Right atrium auricular region (tissue), 2 donors: ENCODE results near the gene SPRED2. TPM values are rescaled to one million over a fixed set of nuclear protein-coding genes. Genes with fewer than 3 reads are reported as not detected.
A peak's percentile ranks its signal among the peaks of the same experiment; 100 is the strongest.
"Not testable (repeated sequence)": the region's sequence is repeated elsewhere in the genome, so short reads cannot be mapped to it uniquely, and the experiment has no call there.

Experiments
- DNase-seq: peaks from one replicate; pipeline ENCODE4 v3.0.0-alpha.2; 2019; ENCODE audit warnings: low spot score
- H3K27ac ChIP-seq, 2 donors: fragments of 200-600 bp; sonication (generic); 1 replicate in 1 of 2; 2 replicates in 1 of 2; pipeline ENCODE4 v1.5.1; 2016 to 2019
- H3K27me3 ChIP-seq, 2 donors: fragments of 200-600 bp; sonication (generic); one replicate each; pipeline versions ENCODE4 v1.5.1 to v1.6.0; 2017 to 2019
- H3K36me3 ChIP-seq: fragments of 200-600 bp; sonication (generic); one replicate; pipeline ENCODE4 v1.5.1; 2016
- H3K4me1 ChIP-seq, 2 donors: fragments of 200-600 bp; sonication (generic); one replicate each; pipeline versions ENCODE4 v1.5.1 to v1.6.0; 2017 to 2019
- H3K4me3 ChIP-seq, 2 donors: fragments of 200-600 bp; sonication (generic); 1 replicate in 1 of 2; 2 replicates in 1 of 2; pipeline ENCODE4 v1.5.1; 2017 to 2019; ENCODE audit warnings: mild to moderate bottlenecking in 1 of 2, moderate library complexity in 1 of 2
- H3K9me3 ChIP-seq, 2 donors: fragments of 200-600 bp; sonication (generic); one replicate each; pipeline ENCODE4 v1.5.1; 2019
- CTCF ChIP-seq, 2 donors: fragments of 200-600 bp; sonication (generic); IDR thresholded peaks; one replicate each; pipeline ENCODE4 v1.5.1; 2019; ENCODE audit warnings: antibody characterized with exemption in 2 of 2
- total RNA-seq, 2 donors: library from RNA; depleted of rRNA; stranded (reverse); fragments of >200 nt; gene quantifications; one replicate each; pipeline ENCODE4 v1.1.0, GENCODE V29; 2016

Gene SPRED2
- total RNA-seq, 2 donors from 2014 or later, result 14.7 to 17.3 TPM

GRCh38 chr2:65319072-65319673 is 113.2 kb downstream of the SPRED2 start:
- no peaks in the 10 kb centered on the region for H3K27me3 ChIP-seq
- no peaks in the 10 kb centered on the region for H3K4me1 ChIP-seq
- peaks cover 24% of the 10 kb centered on the region for H3K36me3 ChIP-seq
- no peak for TF ChIP-seq CTCF (IDR thresholded peaks at IDR 0.05)
- no peaks in the 10 kb centered on the region for H3K9me3 ChIP-seq
- H3K4me3 ChIP-seq, result no peak overlapping the region
- no peak overlapping the region for H3K27ac ChIP-seq
- no peak for DNase-seq

GRCh38 chr2:65317841-65318240 is 114.6 kb downstream of the SPRED2 start:
- Histone ChIP-seq H3K27me3 (no peaks in the 10 kb centered on the region), H3K9me3 (no peaks in the 10 kb centered on the region), H3K4me3 (no peak overlapping the region), H3K27ac (no peak overlapping the region), H3K4me1 (no peaks in the 10 kb centered on the region), H3K36me3 (peaks cover 37% of the 10 kb centered on the region)
- DNase-seq, result no peak
- no peak for TF ChIP-seq CTCF (IDR thresholded peaks at IDR 0.05)

GRCh38 chr2:65317351-65317750 is 115.0 kb downstream of the SPRED2 start:
- H3K9me3 ChIP-seq, H3K4me3 ChIP-seq, H3K27ac ChIP-seq, H3K27me3 ChIP-seq, H3K4me1 ChIP-seq, DNase-seq: not testable (repeated sequence)
- H3K36me3 ChIP-seq, result peaks cover 42% of the 10 kb centered on the region

GRCh38 chr2:65316072-65316471 is 116.3 kb downstream of the SPRED2 start:
- no peak for TF ChIP-seq CTCF (IDR thresholded peaks at IDR 0.05)
- Histone ChIP-seq H3K27ac (peak overlapping the region; percentile 24 to 57), H3K4me1 (peaks cover 0 to 7% of the 10 kb centered on the region in 2 donors), H3K9me3 (no peaks in the 10 kb centered on the region), H3K4me3 (no peak overlapping the region), H3K27me3 (no peaks in the 10 kb centered on the region), H3K36me3 (peaks cover 45% of the 10 kb centered on the region)
- DNase-seq, result peak; percentile 78

- DNase-seq, result no peak
These were observed 117.5 kb downstream of the SPRED2 start for GRCh38 chr2:65314801-65315441.

GRCh38 chr2:65313954-65314256 is 118.5 kb downstream of the SPRED2 start:
- no peak overlapping the region for H3K27ac ChIP-seq

More at GRCh38 chr2:65314801-65315441, 117.5 kb downstream of the SPRED2 start:
- no peaks in the 10 kb centered on the region for H3K9me3 ChIP-seq
- TF ChIP-seq CTCF (IDR thresholded peaks at IDR 0.05), result no peak
- no peak overlapping the region for H3K27ac ChIP-seq
- peaks cover 0 to 17% of the 10 kb centered on the region in 2 donors for H3K4me1 ChIP-seq
- no peak overlapping the region for H3K4me3 ChIP-seq
- H3K36me3 ChIP-seq, result peaks cover 45% of the 10 kb centered on the region
- no peaks in the 10 kb centered on the region for H3K27me3 ChIP-seq

More at GRCh38 chr2:65313954-65314256, 118.5 kb downstream of the SPRED2 start:
- Histone ChIP-seq H3K36me3 (peaks cover 45% of the 10 kb centered on the region), H3K27me3 (no peaks in the 10 kb centered on the region), H3K9me3 (no peaks in the 10 kb centered on the region), H3K4me3 (no peak overlapping the region), H3K4me1 (peaks cover 0 to 21% of the 10 kb centered on the region in 2 donors)
- DNase-seq, result no peak
- TF ChIP-seq CTCF (IDR thresholded peaks at IDR 0.05), result no peak
